ENCODE results near the gene MRPL34. TPM values are rescaled to one million over a fixed set of nuclear protein-coding genes. Genes with fewer than 3 reads are reported as not detected.
A peak's percentile ranks its signal among the peaks of the same experiment; 100 is the strongest.

The MRPL34 gene
- total and polyA plus RNA-seq, 9 of the 15 experiments (the other 6 are each of a cell fraction or from before 2014, with no cell fraction given): 11.5 to 256 (median 72.5) TPM

DNA sequence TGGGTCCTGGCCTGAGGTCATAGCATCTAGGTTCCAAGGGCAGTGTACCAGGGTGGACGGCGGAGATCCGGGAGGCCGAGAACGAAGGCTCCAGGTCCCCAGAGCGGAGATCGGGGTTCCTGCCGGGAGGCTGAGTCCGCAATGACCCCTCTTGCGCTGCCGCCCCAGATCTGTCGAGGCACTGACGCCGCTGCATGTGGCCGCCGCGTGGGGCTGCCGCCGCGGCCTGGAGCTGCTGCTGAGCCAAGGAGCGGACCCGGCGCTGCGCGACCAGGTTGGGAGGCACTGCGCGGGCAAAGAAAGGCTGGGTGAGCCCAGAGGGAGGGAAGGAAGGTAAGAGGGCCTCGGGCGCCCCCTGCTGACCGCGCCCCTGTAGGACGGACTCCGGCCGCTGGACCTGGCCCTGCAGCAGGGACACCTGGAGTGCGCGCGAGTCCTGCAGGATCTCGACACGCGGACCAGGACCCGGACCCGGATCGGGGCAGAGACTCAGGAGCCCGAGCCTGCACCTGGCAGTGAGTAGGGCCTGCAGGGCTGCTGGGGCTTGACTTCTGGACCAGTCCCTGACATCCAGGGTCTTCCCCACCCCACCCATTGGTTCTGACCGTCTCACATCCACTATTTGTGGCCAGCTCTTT, 23.1 kb upstream of the MRPL34 start (continued):
- TF ChIP-seq, protein P1, sequence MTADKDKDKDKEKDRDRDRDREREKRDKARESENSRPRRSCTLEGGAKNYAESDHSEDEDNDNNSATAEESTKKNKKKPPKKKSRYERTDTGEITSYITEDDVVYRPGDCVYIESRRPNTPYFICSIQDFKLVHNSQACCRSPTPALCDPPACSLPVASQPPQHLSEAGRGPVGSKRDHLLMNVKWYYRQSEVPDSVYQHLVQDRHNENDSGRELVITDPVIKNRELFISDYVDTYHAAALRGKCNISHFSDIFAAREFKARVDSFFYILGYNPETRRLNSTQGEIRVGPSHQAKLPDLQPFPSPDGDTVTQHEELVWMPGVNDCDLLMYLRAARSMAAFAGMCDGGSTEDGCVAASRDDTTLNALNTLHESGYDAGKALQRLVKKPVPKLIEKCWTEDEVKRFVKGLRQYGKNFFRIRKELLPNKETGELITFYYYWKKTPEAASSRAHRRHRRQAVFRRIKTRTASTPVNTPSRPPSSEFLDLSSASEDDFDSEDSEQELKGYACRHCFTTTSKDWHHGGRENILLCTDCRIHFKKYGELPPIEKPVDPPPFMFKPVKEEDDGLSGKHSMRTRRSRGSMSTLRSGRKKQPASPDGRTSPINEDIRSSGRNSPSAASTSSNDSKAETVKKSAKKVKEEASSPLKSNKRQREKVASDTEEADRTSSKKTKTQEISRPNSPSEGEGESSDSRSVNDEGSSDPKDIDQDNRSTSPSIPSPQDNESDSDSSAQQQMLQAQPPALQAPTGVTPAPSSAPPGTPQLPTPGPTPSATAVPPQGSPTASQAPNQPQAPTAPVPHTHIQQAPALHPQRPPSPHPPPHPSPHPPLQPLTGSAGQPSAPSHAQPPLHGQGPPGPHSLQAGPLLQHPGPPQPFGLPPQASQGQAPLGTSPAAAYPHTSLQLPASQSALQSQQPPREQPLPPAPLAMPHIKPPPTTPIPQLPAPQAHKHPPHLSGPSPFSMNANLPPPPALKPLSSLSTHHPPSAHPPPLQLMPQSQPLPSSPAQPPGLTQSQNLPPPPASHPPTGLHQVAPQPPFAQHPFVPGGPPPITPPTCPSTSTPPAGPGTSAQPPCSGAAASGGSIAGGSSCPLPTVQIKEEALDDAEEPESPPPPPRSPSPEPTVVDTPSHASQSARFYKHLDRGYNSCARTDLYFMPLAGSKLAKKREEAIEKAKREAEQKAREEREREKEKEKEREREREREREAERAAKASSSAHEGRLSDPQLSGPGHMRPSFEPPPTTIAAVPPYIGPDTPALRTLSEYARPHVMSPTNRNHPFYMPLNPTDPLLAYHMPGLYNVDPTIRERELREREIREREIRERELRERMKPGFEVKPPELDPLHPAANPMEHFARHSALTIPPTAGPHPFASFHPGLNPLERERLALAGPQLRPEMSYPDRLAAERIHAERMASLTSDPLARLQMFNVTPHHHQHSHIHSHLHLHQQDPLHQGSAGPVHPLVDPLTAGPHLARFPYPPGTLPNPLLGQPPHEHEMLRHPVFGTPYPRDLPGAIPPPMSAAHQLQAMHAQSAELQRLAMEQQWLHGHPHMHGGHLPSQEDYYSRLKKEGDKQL (CRISPR knock-in tag; IDR thresholded peaks at IDR 0.05; ENCODE audit: borderline replicate concordance): no peak
- TF ChIP-seq EWSR1 (IDR thresholded peaks at IDR 0.05; ENCODE audit: borderline replicate concordance, low read depth, partially characterized antibody): no peak
- TF ChIP-seq CCAR2 (IDR thresholded peaks at IDR 0.05; ENCODE audit: low read depth, low read length): no peak
- TF ChIP-seq CREB1 (IDR thresholded peaks at IDR 0.05): no peak
- 0 out of 2 replicates have a peak, but pooled peaks have one; percentile 44 for TF ChIP-seq CREB1 (CRISPR knock-in tag; IDR thresholded peaks at IDR 0.05)
- TF ChIP-seq ZNF436 (CRISPR knock-in tag; IDR thresholded peaks at IDR 0.05): no peak
- no peak for TF ChIP-seq ZKSCAN1 (IDR thresholded peaks at IDR 0.05; ENCODE audit: low read depth, low read length)
- TF ChIP-seq ZNF143 (CRISPR knock-in tag; IDR thresholded peaks at IDR 0.05): no peak
- peak; percentile 77; the same call in 1 of the 2 replicates for TF ChIP-seq MBD1 (CRISPR knock-in tag; IDR thresholded peaks at IDR 0.05)
- TF ChIP-seq FOXO4 (CRISPR knock-in tag; IDR thresholded peaks at IDR 0.05): no peak
- no peak for TF ChIP-seq HMG20B (CRISPR knock-in tag; IDR thresholded peaks at IDR 0.05)
- TF ChIP-seq RFX1 (IDR thresholded peaks at IDR 0.05): no peak
- TF ChIP-seq ZNF311 (CRISPR knock-in tag; IDR thresholded peaks at IDR 0.05): no peak
- TF ChIP-seq, protein P2, sequence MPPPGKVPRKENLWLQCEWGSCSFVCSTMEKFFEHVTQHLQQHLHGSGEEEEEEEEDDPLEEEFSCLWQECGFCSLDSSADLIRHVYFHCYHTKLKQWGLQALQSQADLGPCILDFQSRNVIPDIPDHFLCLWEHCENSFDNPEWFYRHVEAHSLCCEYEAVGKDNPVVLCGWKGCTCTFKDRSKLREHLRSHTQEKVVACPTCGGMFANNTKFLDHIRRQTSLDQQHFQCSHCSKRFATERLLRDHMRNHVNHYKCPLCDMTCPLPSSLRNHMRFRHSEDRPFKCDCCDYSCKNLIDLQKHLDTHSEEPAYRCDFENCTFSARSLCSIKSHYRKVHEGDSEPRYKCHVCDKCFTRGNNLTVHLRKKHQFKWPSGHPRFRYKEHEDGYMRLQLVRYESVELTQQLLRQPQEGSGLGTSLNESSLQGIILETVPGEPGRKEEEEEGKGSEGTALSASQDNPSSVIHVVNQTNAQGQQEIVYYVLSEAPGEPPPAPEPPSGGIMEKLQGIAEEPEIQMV (tag; conservative IDR thresholded peaks at IDR 0.05; ENCODE audit: low read depth): no peak
- no peak for TF ChIP-seq MAFG (tag; conservative IDR thresholded peaks at IDR 0.05)
- no peak for TF ChIP-seq NR3C1 (CRISPR knock-in tag; IDR thresholded peaks at IDR 0.05)
- TF ChIP-seq FOXJ3 (CRISPR knock-in tag; IDR thresholded peaks at IDR 0.05): no peak
- TF ChIP-seq XRCC5 (IDR thresholded peaks at IDR 0.05; ENCODE audit: low read depth, low read length): no peak

All from K562 (cell line).